Measurements from ENCODE around the gene CLIC1.
"Not testable (repeated sequence)": the region's sequence is repeated elsewhere in the genome, so short reads cannot be mapped to it uniquely, and the experiment has no call there.

The CLIC1 gene

GRCh38 chr6:31723980-31724691 lies 12.2 kb downstream of the CLIC1 start:
- FAIRE-seq: no peak
- DNase-seq (ENCODE audit: low spot score): no peak

- DNase-seq (ENCODE audit: low spot score) (no peak), FAIRE-seq (no peak)
These were observed 12.9 kb downstream of the CLIC1 start, which contains the start of gene MPIG6B for GRCh38 chr6:31723245-31723979. TSS of gene MPIG6B (plus strand) at chr6:31723373. CDS start at chr6:31723384, 11 bp downstream.

GRCh38 chr6:31722173-31722572 lies 14.2 kb downstream of the CLIC1 start:
- FAIRE-seq (no peak), DNase-seq (ENCODE audit: low spot score) (no peak)

GRCh38 chr6:31721351-31722020 lies 14.8 kb downstream of the CLIC1 start, which contains the start of gene LY6G6C:
TSS of gene LY6G6C (minus strand) at chr6:31721746. CDS start at chr6:31721679, 67 bp downstream.
- no peak for FAIRE-seq
- DNase-seq (ENCODE audit: low spot score): no peak

- no peak for FAIRE-seq
- DNase-seq (ENCODE audit: low spot score): no peak
These were observed 16.0 kb downstream of the CLIC1 start for GRCh38 chr6:31720196-31720770.

GRCh38 chr6:31719001-31719400 lies 17.3 kb downstream of the CLIC1 start:
- FAIRE-seq: no peak
- no peak for DNase-seq (ENCODE audit: low spot score)

GRCh38 chr6:31718265-31718664 lies 18.1 kb downstream of the CLIC1 start:
- no peak for FAIRE-seq
- DNase-seq (ENCODE audit: low spot score): no peak

GRCh38 chr6:31717499-31718222 lies 18.7 kb downstream of the CLIC1 start:
- no peak for DNase-seq (ENCODE audit: low spot score)
- FAIRE-seq: peak; percentile 61

GRCh38 chr6:31715022-31715958 lies 21.0 kb downstream of the CLIC1 start, which contains the start of gene LY6G6D:
TSS of gene LY6G6D (plus strand) at chr6:31715348. CDS start at chr6:31715356, 8 bp downstream.
- no peak for DNase-seq (ENCODE audit: low spot score)
- no peak for FAIRE-seq

- DNase-seq (ENCODE audit: low spot score) (no peak), FAIRE-seq (peak; percentile 17)
These were observed 22.2 kb downstream of the CLIC1 start for GRCh38 chr6:31713991-31714684.

GRCh38 chr6:31713465-31713864 lies 22.9 kb downstream of the CLIC1 start:
- DNase-seq (ENCODE audit: low spot score) (no peak), FAIRE-seq (no peak)

- DNase-seq (ENCODE audit: low spot score) (peak; percentile 29), FAIRE-seq (peak; percentile 56)
These were observed 24.0 kb downstream of the CLIC1 start for GRCh38 chr6:31712296-31712695.

- FAIRE-seq: no peak
These were observed 25.1 kb downstream of the CLIC1 start for GRCh38 chr6:31711233-31711632.

GRCh38 chr6:31710523-31711219 lies 25.7 kb downstream of the CLIC1 start:
- FAIRE-seq: no peak
- DNase-seq (ENCODE audit: low spot score): no peak

More at GRCh38 chr6:31711233-31711632, 25.1 kb downstream of the CLIC1 start:
- DNase-seq (ENCODE audit: low spot score): no peak

GRCh38 chr6:31709157-31709556 lies 27.2 kb downstream of the CLIC1 start:
- FAIRE-seq; DNase-seq (ENCODE audit: low spot score): not testable (repeated sequence)

- FAIRE-seq: no peak
- no peak for DNase-seq (ENCODE audit: low spot score)
These were observed 28.1 kb downstream of the CLIC1 start for GRCh38 chr6:31708224-31708623.

- DNase-seq (ENCODE audit: low spot score) (no peak), FAIRE-seq (no peak)
These were observed 28.6 kb downstream of the CLIC1 start for GRCh38 chr6:31707701-31708100.

- DNase-seq (ENCODE audit: low spot score) (no peak), FAIRE-seq (no peak)
These were observed 29.7 kb downstream of the CLIC1 start, which contains the start of gene LY6G6F for GRCh38 chr6:31706599-31706998. TSS of gene LY6G6F (plus strand) at chr6:31706866. CDS start at chr6:31706907, 41 bp downstream.

Measured in urothelium cell line (cell line).